GM12878 (cell line): ENCODE results near the gene PPP1CC. TPM values are rescaled to one million over a fixed set of nuclear protein-coding genes. Genes with fewer than 3 reads are reported as not detected.
A peak's percentile ranks its signal among the peaks of the same experiment; 100 is the strongest.

ENCODE experiments used
- BHLHE40 ChIP-seq, 2 experiments: fragments of 450-650 bp in 1 of 2; IDR thresholded peaks; 2 replicates each; pipeline ENCODE4 v1.6.1; 2011 to 2017; ENCODE audit warnings: low read depth in 2 of 2, borderline replicate concordance in 1 of 2, improper control_type of control experiment in 1 of 2, low read length in 1 of 2, mild to moderate bottlenecking in 1 of 2
- CBFB ChIP-seq: IDR thresholded peaks from 2 replicates; pipeline ENCODE4 v1.6.1; 2016; ENCODE audit warnings: antibody characterized with exemption, low read depth
- ESRRA ChIP-seq: IDR thresholded peaks from 2 replicates; pipeline ENCODE4 v1.6.1; 2012; ENCODE audit warnings: mild to moderate bottlenecking, low read length, improper control_type of control experiment
- GATAD2B ChIP-seq: fragments of 450-650 bp; conservative IDR thresholded peaks from 2 replicates; pipeline ENCODE4 v1.6.1; 2017; ENCODE audit warnings: low read depth, mild to moderate bottlenecking, moderate library complexity
- HDAC2 ChIP-seq: fragments of 200-600 bp; sonication (generic); IDR thresholded peaks from 2 replicates; pipeline ENCODE4 v1.6.1; 2017
- IKZF2 ChIP-seq, 2 experiments: fragments of 450-650 bp; IDR thresholded peaks; 2 replicates each; pipeline ENCODE4 v1.6.1; 2017; ENCODE audit warnings: mild to moderate bottlenecking in 2 of 2, moderate library complexity in 2 of 2
- IRF4 ChIP-seq: IDR thresholded peaks from 2 replicates; pipeline ENCODE4 v1.6.1; 2011; ENCODE audit warnings: low read depth, low read length
- MEF2A ChIP-seq: IDR thresholded peaks from 2 replicates; pipeline ENCODE4 v1.6.1; 2011; ENCODE audit warnings: low read depth, mild to moderate bottlenecking, low read length, moderate library complexity; ENCODE audit not compliant: insufficient read depth
- MTA2 ChIP-seq: fragments of 450-650 bp; IDR thresholded peaks from 2 replicates; pipeline ENCODE4 v1.6.1; 2016; ENCODE audit warnings: low read depth, mild to moderate bottlenecking, moderate library complexity
- MYB ChIP-seq: fragments of 150-350 bp; IDR thresholded peaks from 2 replicates; pipeline ENCODE4 v1.6.1; 2014; ENCODE audit warnings: mild to moderate bottlenecking, low read depth, low read length, borderline replicate concordance
- POLR2AphosphoS5 ChIP-seq: IDR thresholded peaks from 2 replicates; pipeline ENCODE4 v1.6.1; 2011; ENCODE audit warnings: mild to moderate bottlenecking, low read length, inconsistent platforms
- RAD21 ChIP-seq: IDR thresholded peaks from 2 replicates; pipeline ENCODE4 v1.6.1; 2011; ENCODE audit warnings: mild to moderate bottlenecking, low read depth, low read length, moderate library complexity; ENCODE audit not compliant: insufficient read depth
- SPI1 ChIP-seq: IDR thresholded peaks from 2 replicates; pipeline ENCODE4 v1.6.1; 2011; ENCODE audit warnings: low read depth, mild to moderate bottlenecking, low read length, moderate library complexity, borderline replicate concordance; ENCODE audit not compliant: insufficient read depth
- SRF ChIP-seq, 2 experiments: IDR thresholded peaks; 2 replicates each; pipeline ENCODE4 v1.6.1; 2011; ENCODE audit warnings: low read depth in 2 of 2, low read length in 2 of 2, mild to moderate bottlenecking in 1 of 2, moderate library complexity in 1 of 2
- SUPT20H ChIP-seq: IDR thresholded peaks from 2 replicates; pipeline ENCODE4 v1.6.1; 2011; ENCODE audit warnings: low read depth, mild to moderate bottlenecking, low read length, moderate library complexity, borderline replicate concordance; ENCODE audit not compliant: control insufficient read depth
- TCF7 ChIP-seq: IDR thresholded peaks from 2 replicates; pipeline ENCODE4 v1.6.1; 2014; ENCODE audit warnings: antibody characterized with exemption, borderline replicate concordance
- ZNF274 ChIP-seq: IDR thresholded peaks from one replicate; pipeline ENCODE4 v1.8.0; 2011; ENCODE audit not compliant: insufficient read length, insufficient read depth
- polyA plus RNA-seq, 11 experiments: library from polyadenylated mRNA; depleted of rRNA in 4 of 11; unstranded in 6 of 11; stranded (reverse) in 5 of 11; fragments of >200 nt; fragmentation: Nextera tagmentation in 4 of 11; fragmentation: Illumina TruSeq in 1 of 11; extraction: Ambion mirVana in 4 of 11; extraction: Trizol in 1 of 11; gene quantifications; 1 replicate in 1 of 11; 2 replicates in 10 of 11; pipeline versions ENCODE4 v1.2.1 to v1.2.3, GENCODE V29; 2011 to 2016; ENCODE audit warnings: inconsistent platforms in 2 of 11, missing spikeins in 2 of 11, low read depth in 1 of 11
- total RNA-seq, 4 experiments: library from RNA; depleted of rRNA in 3 of 4; stranded (reverse); fragments of >200 nt in 3 of 4; fragmentation: Illumina TruSeq in 1 of 4; extraction: Trizol in 1 of 4; gene quantifications; 2 replicates each; pipeline versions ENCODE4 v1.2.1 to v1.2.3, GENCODE V29; 2013 to 2021
- TF ChIP-seq, protein P1 (sequence below): fragments of 450-650 bp; IDR thresholded peaks from 2 replicates; pipeline ENCODE4 v1.6.1; 2016; ENCODE audit warnings: mild to moderate bottlenecking
- TF ChIP-seq, protein P2 (sequence below): fragments of 450-650 bp; IDR thresholded peaks from 2 replicates; pipeline ENCODE4 v1.6.1; 2017; ENCODE audit warnings: low read depth, mild to moderate bottlenecking, moderate library complexity
- TF ChIP-seq, protein P3 (sequence below): fragments of 450-650 bp; IDR thresholded peaks from 2 replicates; pipeline ENCODE4 v1.6.1; 2017; ENCODE audit warnings: borderline replicate concordance
- TF ChIP-seq, protein P4 (sequence below): IDR thresholded peaks from 2 replicates; pipeline ENCODE4 v1.6.1; 2011; ENCODE audit warnings: mild to moderate bottlenecking, low read depth, low read length, moderate library complexity; ENCODE audit not compliant: insufficient replicate concordance
- TF ChIP-seq, protein P5 (sequence below): fragments of 450-650 bp; IDR thresholded peaks from 2 replicates; pipeline ENCODE4 v1.6.1; 2016; ENCODE audit warnings: mild to moderate bottlenecking
- TF ChIP-seq, protein P6 (sequence below): fragments of 450-650 bp; IDR thresholded peaks from 2 replicates; pipeline ENCODE4 v1.6.1; 2017; ENCODE audit warnings: mild to moderate bottlenecking

Gene PPP1CC
- total and polyA plus RNA-seq, 10 of the 15 experiments (the other 5 are each of a cell fraction or from before 2014, with no cell fraction given) = 64.4 to 279 (median 157) TPM

DNA sequence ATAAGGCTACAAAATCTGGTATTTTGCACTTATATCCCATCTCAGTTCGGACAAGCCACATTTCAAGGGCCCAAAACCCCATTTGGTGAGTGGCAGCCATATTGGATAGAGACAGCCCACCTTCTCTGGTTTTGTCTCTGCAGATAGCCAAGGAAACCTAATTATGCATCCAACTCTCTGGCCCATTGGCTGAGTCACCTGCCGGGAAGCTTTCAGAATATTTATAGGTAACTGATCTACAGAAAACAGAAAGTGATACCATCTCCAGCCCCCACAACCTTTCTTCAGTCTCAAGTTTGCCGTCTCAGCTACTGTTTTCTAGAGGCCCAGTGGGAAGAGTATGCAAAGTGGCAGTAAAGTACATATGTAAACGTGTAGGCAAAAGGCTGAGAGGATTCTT, 33.7 kb upstream of the PPP1CC start (continued):
- TF ChIP-seq, protein P1, sequence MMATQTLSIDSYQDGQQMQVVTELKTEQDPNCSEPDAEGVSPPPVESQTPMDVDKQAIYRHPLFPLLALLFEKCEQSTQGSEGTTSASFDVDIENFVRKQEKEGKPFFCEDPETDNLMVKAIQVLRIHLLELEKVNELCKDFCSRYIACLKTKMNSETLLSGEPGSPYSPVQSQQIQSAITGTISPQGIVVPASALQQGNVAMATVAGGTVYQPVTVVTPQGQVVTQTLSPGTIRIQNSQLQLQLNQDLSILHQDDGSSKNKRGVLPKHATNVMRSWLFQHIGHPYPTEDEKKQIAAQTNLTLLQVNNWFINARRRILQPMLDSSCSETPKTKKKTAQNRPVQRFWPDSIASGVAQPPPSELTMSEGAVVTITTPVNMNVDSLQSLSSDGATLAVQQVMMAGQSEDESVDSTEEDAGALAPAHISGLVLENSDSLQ = peak; percentile 84
- TF ChIP-seq, protein P2, sequence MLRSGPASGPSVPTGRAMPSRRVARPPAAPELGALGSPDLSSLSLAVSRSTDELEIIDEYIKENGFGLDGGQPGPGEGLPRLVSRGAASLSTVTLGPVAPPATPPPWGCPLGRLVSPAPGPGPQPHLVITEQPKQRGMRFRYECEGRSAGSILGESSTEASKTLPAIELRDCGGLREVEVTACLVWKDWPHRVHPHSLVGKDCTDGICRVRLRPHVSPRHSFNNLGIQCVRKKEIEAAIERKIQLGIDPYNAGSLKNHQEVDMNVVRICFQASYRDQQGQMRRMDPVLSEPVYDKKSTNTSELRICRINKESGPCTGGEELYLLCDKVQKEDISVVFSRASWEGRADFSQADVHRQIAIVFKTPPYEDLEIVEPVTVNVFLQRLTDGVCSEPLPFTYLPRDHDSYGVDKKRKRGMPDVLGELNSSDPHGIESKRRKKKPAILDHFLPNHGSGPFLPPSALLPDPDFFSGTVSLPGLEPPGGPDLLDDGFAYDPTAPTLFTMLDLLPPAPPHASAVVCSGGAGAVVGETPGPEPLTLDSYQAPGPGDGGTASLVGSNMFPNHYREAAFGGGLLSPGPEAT = peak; percentile 79
- TF ChIP-seq CBFB (0 out of 2 replicates have a peak, but pooled peaks have one; percentile 27), MTA2 (no peak), MEF2A (peak; percentile 56; the same call in 1 of the 2 replicates), IKZF2 (IDR thresholded peaks at IDR 0.05) (peak; percentile 79 to 85), SUPT20H (no peak), SRF (IDR thresholded peaks at IDR 0.05; ENCODE audit: low read depth in 2 of 2, low read length in 2 of 2) (no peak), ESRRA (no peak), TCF7 (no peak), HDAC2 (no peak), ZNF274 (no peak), BHLHE40 (IDR thresholded peaks at IDR 0.05; ENCODE audit: borderline replicate concordance in 1 of 2, low read depth in 2 of 2, low read length in 1 of 2) (peak; percentile 74 to 79), SPI1 (no peak), MYB (no peak), RAD21 (0 out of 2 replicates have a peak, but pooled peaks have one; percentile 10), POLR2AphosphoS5 (no peak), IRF4 (peak; percentile 41; the same call in 1 of the 2 replicates), GATAD2B (no peak)
- TF ChIP-seq, protein P3, sequence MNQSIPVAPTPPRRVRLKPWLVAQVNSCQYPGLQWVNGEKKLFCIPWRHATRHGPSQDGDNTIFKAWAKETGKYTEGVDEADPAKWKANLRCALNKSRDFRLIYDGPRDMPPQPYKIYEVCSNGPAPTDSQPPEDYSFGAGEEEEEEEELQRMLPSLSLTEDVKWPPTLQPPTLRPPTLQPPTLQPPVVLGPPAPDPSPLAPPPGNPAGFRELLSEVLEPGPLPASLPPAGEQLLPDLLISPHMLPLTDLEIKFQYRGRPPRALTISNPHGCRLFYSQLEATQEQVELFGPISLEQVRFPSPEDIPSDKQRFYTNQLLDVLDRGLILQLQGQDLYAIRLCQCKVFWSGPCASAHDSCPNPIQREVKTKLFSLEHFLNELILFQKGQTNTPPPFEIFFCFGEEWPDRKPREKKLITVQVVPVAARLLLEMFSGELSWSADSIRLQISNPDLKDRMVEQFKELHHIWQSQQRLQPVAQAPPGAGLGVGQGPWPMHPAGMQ = no peak
- TF ChIP-seq, protein P4, sequence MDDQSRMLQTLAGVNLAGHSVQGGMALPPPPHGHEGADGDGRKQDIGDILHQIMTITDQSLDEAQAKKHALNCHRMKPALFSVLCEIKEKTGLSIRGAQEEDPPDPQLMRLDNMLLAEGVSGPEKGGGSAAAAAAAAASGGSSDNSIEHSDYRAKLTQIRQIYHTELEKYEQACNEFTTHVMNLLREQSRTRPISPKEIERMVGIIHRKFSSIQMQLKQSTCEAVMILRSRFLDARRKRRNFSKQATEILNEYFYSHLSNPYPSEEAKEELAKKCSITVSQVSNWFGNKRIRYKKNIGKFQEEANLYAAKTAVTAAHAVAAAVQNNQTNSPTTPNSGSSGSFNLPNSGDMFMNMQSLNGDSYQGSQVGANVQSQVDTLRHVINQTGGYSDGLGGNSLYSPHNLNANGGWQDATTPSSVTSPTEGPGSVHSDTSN = peak; percentile 47
- TF ChIP-seq, protein P5, sequence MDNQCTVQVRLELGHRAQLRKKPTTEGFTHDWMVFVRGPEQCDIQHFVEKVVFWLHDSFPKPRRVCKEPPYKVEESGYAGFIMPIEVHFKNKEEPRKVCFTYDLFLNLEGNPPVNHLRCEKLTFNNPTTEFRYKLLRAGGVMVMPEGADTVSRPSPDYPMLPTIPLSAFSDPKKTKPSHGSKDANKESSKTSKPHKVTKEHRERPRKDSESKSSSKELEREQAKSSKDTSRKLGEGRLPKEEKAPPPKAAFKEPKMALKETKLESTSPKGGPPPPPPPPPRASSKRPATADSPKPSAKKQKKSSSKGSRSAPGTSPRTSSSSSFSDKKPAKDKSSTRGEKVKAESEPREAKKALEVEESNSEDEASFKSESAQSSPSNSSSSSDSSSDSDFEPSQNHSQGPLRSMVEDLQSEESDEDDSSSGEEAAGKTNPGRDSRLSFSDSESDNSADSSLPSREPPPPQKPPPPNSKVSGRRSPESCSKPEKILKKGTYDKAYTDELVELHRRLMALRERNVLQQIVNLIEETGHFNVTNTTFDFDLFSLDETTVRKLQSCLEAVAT = no peak
- TF ChIP-seq, protein P6, sequence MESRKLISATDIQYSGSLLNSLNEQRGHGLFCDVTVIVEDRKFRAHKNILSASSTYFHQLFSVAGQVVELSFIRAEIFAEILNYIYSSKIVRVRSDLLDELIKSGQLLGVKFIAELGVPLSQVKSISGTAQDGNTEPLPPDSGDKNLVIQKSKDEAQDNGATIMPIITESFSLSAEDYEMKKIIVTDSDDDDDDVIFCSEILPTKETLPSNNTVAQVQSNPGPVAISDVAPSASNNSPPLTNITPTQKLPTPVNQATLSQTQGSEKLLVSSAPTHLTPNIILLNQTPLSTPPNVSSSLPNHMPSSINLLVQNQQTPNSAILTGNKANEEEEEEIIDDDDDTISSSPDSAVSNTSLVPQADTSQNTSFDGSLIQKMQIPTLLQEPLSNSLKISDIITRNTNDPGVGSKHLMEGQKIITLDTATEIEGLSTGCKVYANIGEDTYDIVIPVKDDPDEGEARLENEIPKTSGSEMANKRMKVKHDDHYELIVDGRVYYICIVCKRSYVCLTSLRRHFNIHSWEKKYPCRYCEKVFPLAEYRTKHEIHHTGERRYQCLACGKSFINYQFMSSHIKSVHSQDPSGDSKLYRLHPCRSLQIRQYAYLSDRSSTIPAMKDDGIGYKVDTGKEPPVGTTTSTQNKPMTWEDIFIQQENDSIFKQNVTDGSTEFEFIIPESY = no peak
